Liver (tissue), 9 donors: Measurements from ENCODE around the gene ASNSD1. TPM values are rescaled to one million over a fixed set of nuclear protein-coding genes. Genes with fewer than 3 reads are reported as not detected.
"Not testable (repeated sequence)": the region's sequence is repeated elsewhere in the genome, so short reads cannot be mapped to it uniquely, and the experiment has no call there.

Source experiments
- DNase-seq: peaks from one replicate; pipeline ENCODE4 v3.0.0-alpha.2; 2017; ENCODE audit warnings: low spot score
- H3K27ac ChIP-seq, 2 donors: one replicate each; pipeline ENCODE4 v1.7.0; 2013; ENCODE audit warnings: inconsistent platforms in 2 of 2, low read length in 2 of 2, control low read depth in 1 of 2, low read depth in 1 of 2, mild to moderate bottlenecking in 1 of 2
- H3K27me3 ChIP-seq, 4 donors: one replicate each; pipeline versions ENCODE4 v1.6.1 to v1.7.0; 2013; ENCODE audit warnings: low read length in 3 of 4, inconsistent platforms in 1 of 4, mild to moderate bottlenecking in 1 of 4, moderate library complexity in 1 of 4; ENCODE audit not compliant: control insufficient read depth in 4 of 4, insufficient read depth in 4 of 4
- H3K36me3 ChIP-seq, 4 donors: one replicate each; pipeline versions ENCODE4 v1.6.1 to v1.7.0; 2013; ENCODE audit warnings: low read length in 3 of 4, mild to moderate bottlenecking in 3 of 4, low read depth in 1 of 4, moderate library complexity in 1 of 4; ENCODE audit not compliant: control insufficient read depth in 4 of 4, insufficient read depth in 3 of 4
- H3K4me1 ChIP-seq, 4 donors: one replicate each; pipeline versions ENCODE4 v1.6.1 to v1.7.0; 2013; ENCODE audit warnings: low read length in 3 of 4, mild to moderate bottlenecking in 3 of 4, moderate library complexity in 1 of 4; ENCODE audit not compliant: control insufficient read depth in 4 of 4, insufficient read depth in 4 of 4
- H3K4me3 ChIP-seq, 3 donors: one replicate each; pipeline versions ENCODE4 v1.6.1 to v1.7.0; 2013; ENCODE audit warnings: low read length in 3 of 3, control low read depth in 1 of 3, low read depth in 1 of 3, mild to moderate bottlenecking in 1 of 3
- H3K9ac ChIP-seq, 2 donors: one replicate each; pipeline ENCODE4 v1.7.0; 2013; ENCODE audit warnings: low read length in 2 of 2, mild to moderate bottlenecking in 2 of 2, moderate library complexity in 2 of 2, control low read depth in 1 of 2, low read depth in 1 of 2
- H3K9me3 ChIP-seq, 4 donors: one replicate each; pipeline versions ENCODE4 v1.6.1 to v1.7.0; 2013; ENCODE audit warnings: low read length in 3 of 4; ENCODE audit not compliant: control insufficient read depth in 4 of 4
- EGR1 ChIP-seq, 2 donors: IDR thresholded peaks; 2 replicates each; pipeline ENCODE4 v1.6.1; 2016 to 2018; ENCODE audit warnings: antibody characterized with exemption in 2 of 2, low read depth in 2 of 2
- FOXA1 ChIP-seq: IDR thresholded peaks from 2 replicates; pipeline ENCODE4 v1.6.1; 2016; ENCODE audit warnings: antibody characterized with exemption
- FOXA2 ChIP-seq: IDR thresholded peaks from 2 replicates; pipeline ENCODE4 v1.6.1; 2016; ENCODE audit warnings: antibody characterized with exemption
- GABPA ChIP-seq, 2 donors: IDR thresholded peaks in 1 of 2; conservative IDR thresholded peaks in 1 of 2; 2 replicates each; pipeline ENCODE4 v1.6.1; 2016; ENCODE audit warnings: antibody characterized with exemption in 2 of 2, mild to moderate bottlenecking in 1 of 2, moderate library complexity in 1 of 2
- HNF4G ChIP-seq: IDR thresholded peaks from 2 replicates; pipeline ENCODE4 v1.6.1; 2016; ENCODE audit warnings: antibody characterized with exemption
- JUND ChIP-seq, 2 donors: IDR thresholded peaks; 2 replicates each; pipeline ENCODE4 v1.6.1; 2016; ENCODE audit warnings: antibody characterized with exemption in 2 of 2
- NR2F2 ChIP-seq: IDR thresholded peaks from 2 replicates; pipeline ENCODE4 v1.6.1; 2016; ENCODE audit warnings: antibody characterized with exemption
- RAD21 ChIP-seq, 2 donors: IDR thresholded peaks; 2 replicates each; pipeline ENCODE4 v1.6.1; 2016; ENCODE audit warnings: antibody characterized with exemption in 2 of 2, mild to moderate bottlenecking in 2 of 2
- RXRA ChIP-seq, 2 donors: IDR thresholded peaks; 2 replicates each; pipeline ENCODE4 v1.6.1; 2017 to 2018; ENCODE audit warnings: antibody characterized with exemption in 2 of 2, mild to moderate bottlenecking in 1 of 2
- SP1 ChIP-seq: IDR thresholded peaks from 2 replicates; pipeline ENCODE4 v1.6.1; 2018; ENCODE audit warnings: antibody characterized with exemption, mild to moderate bottlenecking
- TAF1 ChIP-seq: conservative IDR thresholded peaks from 2 replicates; pipeline ENCODE4 v1.6.1; 2016; ENCODE audit warnings: antibody characterized with exemption, mild to moderate bottlenecking
- YY1 ChIP-seq: IDR thresholded peaks from 2 replicates; pipeline ENCODE4 v1.6.1; 2016; ENCODE audit warnings: antibody characterized with exemption, mild to moderate bottlenecking
- WGBS: extraction: QIAGEN DNeasy Blood & Tissue Kit; methylation state at CpG from one replicate; pipeline ENCODE4 v1.1.7; 2013; 5-methylcytosine and 5-hydroxymethylcytosine counted together
- polyA plus RNA-seq, 2 donors: library from polyadenylated mRNA; stranded (reverse) in 1 of 2; unstranded in 1 of 2; fragments of 200-250 nt in 1 of 2; fragments of >200 nt in 1 of 2; fragmentation: Nextera tagmentation in 1 of 2; extraction: Ambion mirVana in 1 of 2; gene quantifications; one replicate each; pipeline versions ENCODE4 v1.2.1 to v1.2.3, GENCODE V29; 2013 to 2015
- total RNA-seq, 2 donors: library from RNA; depleted of rRNA; stranded (reverse); fragments of >200 nt; gene quantifications; one replicate each; pipeline ENCODE4 v1.2.3, GENCODE V29; 2014
- TF ChIP-seq, protein P1 (sequence below): fragments of 150-350 bp; IDR thresholded peaks from 2 replicates; pipeline ENCODE4 v1.5.1; 2017; ENCODE audit warnings: improper control_type of control experiment, low read depth, low read length; ENCODE audit not compliant: missing input control
- TF ChIP-seq, protein P2 (sequence below): IDR thresholded peaks from 2 replicates; pipeline ENCODE4 v1.6.1; 2016; ENCODE audit warnings: antibody characterized with exemption, mild to moderate bottlenecking
- TF ChIP-seq, protein P3 (sequence below): IDR thresholded peaks from 2 replicates; pipeline ENCODE4 v1.6.1; 2016; ENCODE audit warnings: antibody characterized with exemption
- TF ChIP-seq, protein P4 (sequence below): IDR thresholded peaks from 2 replicates; pipeline ENCODE4 v1.6.1; 2016; ENCODE audit warnings: antibody characterized with exemption
- TF ChIP-seq, protein P5 (sequence below): IDR thresholded peaks from 2 replicates; pipeline ENCODE4 v1.6.1; 2016; ENCODE audit warnings: antibody characterized with exemption
- donor health status: healthy.
- donor health status: healthy.
- donor health status: healthy.
- donor health status: healthy.
- donor health status: healthy.

ASNSD1 gene
- total and polyA plus RNA-seq, 4 donors = 19.8 to 33.0 (median 25.5) TPM

DNA sequence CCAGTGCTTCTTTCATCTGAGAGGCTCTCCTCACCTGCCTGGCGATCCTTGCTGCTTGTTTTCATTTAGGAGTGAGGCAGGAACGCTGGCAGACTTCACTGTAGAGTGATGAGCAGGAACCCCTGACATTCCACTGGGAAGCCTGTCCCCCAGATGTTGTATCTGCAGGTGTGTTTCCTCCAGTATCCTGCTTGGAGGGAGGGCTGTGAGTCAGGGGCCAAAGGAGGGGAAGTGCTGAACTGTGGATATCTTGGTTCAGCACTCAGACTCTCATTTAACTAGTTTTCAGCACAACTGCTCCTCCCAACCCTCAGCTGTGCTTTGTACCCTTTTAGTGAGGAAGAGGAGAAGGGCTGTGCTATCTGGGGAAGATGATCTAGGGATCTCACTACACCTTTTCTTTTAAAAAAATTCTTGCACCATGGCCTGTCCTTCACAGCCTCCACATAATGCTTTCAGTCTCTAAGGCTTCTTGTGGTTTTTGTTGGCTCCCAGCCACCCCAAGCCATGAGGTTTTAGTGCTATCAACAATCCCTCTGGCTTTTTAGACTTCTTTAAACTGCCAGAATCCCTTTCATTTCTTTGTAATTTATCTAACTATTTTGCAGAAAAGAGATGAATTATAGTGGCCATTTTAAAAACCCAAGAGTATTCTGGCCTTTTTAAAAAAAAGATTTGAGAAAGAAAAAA is 24.4 kb downstream of the ASNSD1 start:
- 86% methylated on average over 2 of the region's 2 CpGs for WGBS
- TF ChIP-seq RAD21 (IDR thresholded peaks at IDR 0.05) (no peak), TAF1 (no peak), JUND (IDR thresholded peaks at IDR 0.05) (no peak), NR2F2 (no peak), SP1 (no peak), FOXA1 (no peak), HNF4G (no peak), YY1 (no peak), EGR1 (IDR thresholded peaks at IDR 0.05; ENCODE audit: low read depth in 2 of 2) (no peak), RXRA (IDR thresholded peaks at IDR 0.05) (no peak), FOXA2 (no peak), GABPA (IDR thresholded peaks at IDR 0.05 in 1 of 2, conservative IDR thresholded peaks at IDR 0.05 in 1 of 2) (no peak)
- TF ChIP-seq, protein P1, sequence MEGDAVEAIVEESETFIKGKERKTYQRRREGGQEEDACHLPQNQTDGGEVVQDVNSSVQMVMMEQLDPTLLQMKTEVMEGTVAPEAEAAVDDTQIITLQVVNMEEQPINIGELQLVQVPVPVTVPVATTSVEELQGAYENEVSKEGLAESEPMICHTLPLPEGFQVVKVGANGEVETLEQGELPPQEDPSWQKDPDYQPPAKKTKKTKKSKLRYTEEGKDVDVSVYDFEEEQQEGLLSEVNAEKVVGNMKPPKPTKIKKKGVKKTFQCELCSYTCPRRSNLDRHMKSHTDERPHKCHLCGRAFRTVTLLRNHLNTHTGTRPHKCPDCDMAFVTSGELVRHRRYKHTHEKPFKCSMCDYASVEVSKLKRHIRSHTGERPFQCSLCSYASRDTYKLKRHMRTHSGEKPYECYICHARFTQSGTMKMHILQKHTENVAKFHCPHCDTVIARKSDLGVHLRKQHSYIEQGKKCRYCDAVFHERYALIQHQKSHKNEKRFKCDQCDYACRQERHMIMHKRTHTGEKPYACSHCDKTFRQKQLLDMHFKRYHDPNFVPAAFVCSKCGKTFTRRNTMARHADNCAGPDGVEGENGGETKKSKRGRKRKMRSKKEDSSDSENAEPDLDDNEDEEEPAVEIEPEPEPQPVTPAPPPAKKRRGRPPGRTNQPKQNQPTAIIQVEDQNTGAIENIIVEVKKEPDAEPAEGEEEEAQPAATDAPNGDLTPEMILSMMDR = no peak
- TF ChIP-seq, protein P2, sequence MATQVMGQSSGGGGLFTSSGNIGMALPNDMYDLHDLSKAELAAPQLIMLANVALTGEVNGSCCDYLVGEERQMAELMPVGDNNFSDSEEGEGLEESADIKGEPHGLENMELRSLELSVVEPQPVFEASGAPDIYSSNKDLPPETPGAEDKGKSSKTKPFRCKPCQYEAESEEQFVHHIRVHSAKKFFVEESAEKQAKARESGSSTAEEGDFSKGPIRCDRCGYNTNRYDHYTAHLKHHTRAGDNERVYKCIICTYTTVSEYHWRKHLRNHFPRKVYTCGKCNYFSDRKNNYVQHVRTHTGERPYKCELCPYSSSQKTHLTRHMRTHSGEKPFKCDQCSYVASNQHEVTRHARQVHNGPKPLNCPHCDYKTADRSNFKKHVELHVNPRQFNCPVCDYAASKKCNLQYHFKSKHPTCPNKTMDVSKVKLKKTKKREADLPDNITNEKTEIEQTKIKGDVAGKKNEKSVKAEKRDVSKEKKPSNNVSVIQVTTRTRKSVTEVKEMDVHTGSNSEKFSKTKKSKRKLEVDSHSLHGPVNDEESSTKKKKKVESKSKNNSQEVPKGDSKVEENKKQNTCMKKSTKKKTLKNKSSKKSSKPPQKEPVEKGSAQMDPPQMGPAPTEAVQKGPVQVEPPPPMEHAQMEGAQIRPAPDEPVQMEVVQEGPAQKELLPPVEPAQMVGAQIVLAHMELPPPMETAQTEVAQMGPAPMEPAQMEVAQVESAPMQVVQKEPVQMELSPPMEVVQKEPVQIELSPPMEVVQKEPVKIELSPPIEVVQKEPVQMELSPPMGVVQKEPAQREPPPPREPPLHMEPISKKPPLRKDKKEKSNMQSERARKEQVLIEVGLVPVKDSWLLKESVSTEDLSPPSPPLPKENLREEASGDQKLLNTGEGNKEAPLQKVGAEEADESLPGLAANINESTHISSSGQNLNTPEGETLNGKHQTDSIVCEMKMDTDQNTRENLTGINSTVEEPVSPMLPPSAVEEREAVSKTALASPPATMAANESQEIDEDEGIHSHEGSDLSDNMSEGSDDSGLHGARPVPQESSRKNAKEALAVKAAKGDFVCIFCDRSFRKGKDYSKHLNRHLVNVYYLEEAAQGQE = no peak
- TF ChIP-seq, protein P3, sequence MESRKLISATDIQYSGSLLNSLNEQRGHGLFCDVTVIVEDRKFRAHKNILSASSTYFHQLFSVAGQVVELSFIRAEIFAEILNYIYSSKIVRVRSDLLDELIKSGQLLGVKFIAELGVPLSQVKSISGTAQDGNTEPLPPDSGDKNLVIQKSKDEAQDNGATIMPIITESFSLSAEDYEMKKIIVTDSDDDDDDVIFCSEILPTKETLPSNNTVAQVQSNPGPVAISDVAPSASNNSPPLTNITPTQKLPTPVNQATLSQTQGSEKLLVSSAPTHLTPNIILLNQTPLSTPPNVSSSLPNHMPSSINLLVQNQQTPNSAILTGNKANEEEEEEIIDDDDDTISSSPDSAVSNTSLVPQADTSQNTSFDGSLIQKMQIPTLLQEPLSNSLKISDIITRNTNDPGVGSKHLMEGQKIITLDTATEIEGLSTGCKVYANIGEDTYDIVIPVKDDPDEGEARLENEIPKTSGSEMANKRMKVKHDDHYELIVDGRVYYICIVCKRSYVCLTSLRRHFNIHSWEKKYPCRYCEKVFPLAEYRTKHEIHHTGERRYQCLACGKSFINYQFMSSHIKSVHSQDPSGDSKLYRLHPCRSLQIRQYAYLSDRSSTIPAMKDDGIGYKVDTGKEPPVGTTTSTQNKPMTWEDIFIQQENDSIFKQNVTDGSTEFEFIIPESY = no peak
- TF ChIP-seq, protein P4, sequence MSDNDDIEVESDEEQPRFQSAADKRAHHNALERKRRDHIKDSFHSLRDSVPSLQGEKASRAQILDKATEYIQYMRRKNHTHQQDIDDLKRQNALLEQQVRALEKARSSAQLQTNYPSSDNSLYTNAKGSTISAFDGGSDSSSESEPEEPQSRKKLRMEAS = no peak
- TF ChIP-seq, protein P5, sequence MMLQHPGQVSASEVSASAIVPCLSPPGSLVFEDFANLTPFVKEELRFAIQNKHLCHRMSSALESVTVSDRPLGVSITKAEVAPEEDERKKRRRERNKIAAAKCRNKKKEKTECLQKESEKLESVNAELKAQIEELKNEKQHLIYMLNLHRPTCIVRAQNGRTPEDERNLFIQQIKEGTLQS = no peak
- no peaks in the 10 kb centered on the region for H3K9me3 ChIP-seq
- no peak overlapping the region for H3K4me3 ChIP-seq
- H3K4me1 ChIP-seq = no peaks in the 10 kb centered on the region
- DNase-seq = no peak
- no peak overlapping the region for H3K9ac ChIP-seq
- no peak overlapping the region for H3K27ac ChIP-seq
- H3K36me3 ChIP-seq = no peaks in the 10 kb centered on the region
- no peaks in the 10 kb centered on the region for H3K27me3 ChIP-seq

DNA sequence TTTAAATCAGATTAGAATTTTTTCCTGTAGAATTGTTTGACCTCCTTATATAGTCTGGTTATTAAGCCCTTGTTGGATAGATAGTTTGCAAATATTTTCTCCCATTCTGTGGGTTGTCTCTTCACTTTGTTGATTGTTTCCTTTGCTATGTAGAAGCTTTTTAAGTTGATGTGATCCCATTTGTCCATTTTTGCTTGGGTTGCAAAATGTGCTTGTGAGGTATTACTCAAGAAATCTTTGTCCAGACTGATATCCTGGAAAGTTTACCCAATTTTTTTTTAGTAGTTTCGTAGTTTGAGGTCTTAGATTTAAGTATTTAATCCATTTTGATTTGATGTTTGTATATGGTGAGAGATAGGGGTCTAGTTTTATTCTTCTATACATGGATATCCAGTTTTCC is 26.5 kb downstream of the ASNSD1 start:
- H3K27ac ChIP-seq, H3K4me3 ChIP-seq, H3K4me1 ChIP-seq, DNase-seq, H3K36me3 ChIP-seq, H3K9ac ChIP-seq, H3K9me3 ChIP-seq, H3K27me3 ChIP-seq: not testable (repeated sequence)
- 71% methylated on average over 1 of the region's 1 CpG for WGBS
